ENCODE results near the gene EIF2B4. TPM values are rescaled to one million over a fixed set of nuclear protein-coding genes. Genes with fewer than 3 reads are reported as not detected.

The EIF2B4 gene
- total and polyA plus RNA-seq, 9 of the 15 experiments (the other 6 are each of a cell fraction or from before 2014, with no cell fraction given) = 29.7 to 80.3 (median 58.9) TPM

- WGBS (ENCODE audit: insufficient coverage, low coverage, missing lambda C conversion rate) = 95% methylated on average over 14 of the region's 18 CpGs
- in situ Hi-C loops (cut with MboI) (no loop called here), intact Hi-C loops (cut with micrococcal nuclease) (no loop called here)
- H3K4me1 ChIP-seq (replicated peaks in 1 of 2; ENCODE audit: control insufficient read depth in 2 of 2, insufficient read depth in 2 of 2, low read length in 2 of 2) = peaks cover 7 to 42% of the 10 kb centered on the region in 2 experiments
- no peak for TF ChIP-seq DPF2 (IDR thresholded peaks at IDR 0.05)
- peak; percentile 15; the same call in 1 of the 2 replicates for TF ChIP-seq SUPT5H (IDR thresholded peaks at IDR 0.05)
- TF ChIP-seq POLR2G (IDR thresholded peaks at IDR 0.05; ENCODE audit: low read depth, low read length) = peak; percentile 71
- no peak for TF ChIP-seq RBM22 (IDR thresholded peaks at IDR 0.05; ENCODE audit: low read depth, low read length, poor library complexity, severe bottlenecking)
- TF ChIP-seq POLR2AphosphoS2 (IDR thresholded peaks at IDR 0.05; ENCODE audit: low read length) = 0 out of 2 replicates have a peak, but pooled peaks have one; percentile 18
- TF ChIP-seq MLX (CRISPR knock-in tag; conservative IDR thresholded peaks at IDR 0.05) = no peak
- TF ChIP-seq HMGN3 (IDR thresholded peaks at IDR 0.05; ENCODE audit: borderline replicate concordance, extremely low read depth, insufficient read length, low read depth, low read length) = peak; percentile 49
- TF ChIP-seq RBFOX2 (IDR thresholded peaks at IDR 0.05; ENCODE audit: low read depth, low read length) = peak; percentile 55
- TF ChIP-seq CHD2 (IDR thresholded peaks at IDR 0.05; ENCODE audit: low read depth, low read length) = no peak
- TF ChIP-seq, protein P1, sequence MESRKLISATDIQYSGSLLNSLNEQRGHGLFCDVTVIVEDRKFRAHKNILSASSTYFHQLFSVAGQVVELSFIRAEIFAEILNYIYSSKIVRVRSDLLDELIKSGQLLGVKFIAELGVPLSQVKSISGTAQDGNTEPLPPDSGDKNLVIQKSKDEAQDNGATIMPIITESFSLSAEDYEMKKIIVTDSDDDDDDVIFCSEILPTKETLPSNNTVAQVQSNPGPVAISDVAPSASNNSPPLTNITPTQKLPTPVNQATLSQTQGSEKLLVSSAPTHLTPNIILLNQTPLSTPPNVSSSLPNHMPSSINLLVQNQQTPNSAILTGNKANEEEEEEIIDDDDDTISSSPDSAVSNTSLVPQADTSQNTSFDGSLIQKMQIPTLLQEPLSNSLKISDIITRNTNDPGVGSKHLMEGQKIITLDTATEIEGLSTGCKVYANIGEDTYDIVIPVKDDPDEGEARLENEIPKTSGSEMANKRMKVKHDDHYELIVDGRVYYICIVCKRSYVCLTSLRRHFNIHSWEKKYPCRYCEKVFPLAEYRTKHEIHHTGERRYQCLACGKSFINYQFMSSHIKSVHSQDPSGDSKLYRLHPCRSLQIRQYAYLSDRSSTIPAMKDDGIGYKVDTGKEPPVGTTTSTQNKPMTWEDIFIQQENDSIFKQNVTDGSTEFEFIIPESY (CRISPR knock-in tag; IDR thresholded peaks at IDR 0.05) = peak; percentile 19; the same call in 1 of the 2 replicates
- TF ChIP-seq KAT7 (CRISPR knock-in tag; IDR thresholded peaks at IDR 0.05; ENCODE audit: borderline replicate concordance) = no peak
- TF ChIP-seq POLR2A (conservative IDR thresholded peaks at IDR 0.05) = peak; percentile 34; the same call in 1 of the 2 replicates
- no peak overlapping the region for H3K4me2 ChIP-seq (ENCODE audit: insufficient read depth, low read length)
- no peaks in the 10 kb centered on the region for H3K9me3 ChIP-seq (replicated peaks; ENCODE audit: control insufficient read depth, insufficient read depth, low read depth, low read length)
- CTCF ChIA-PET (ENCODE audit: low intra/inter-chr PET ratio) = no interaction called here
- H2AFZ ChIP-seq (ENCODE audit: low read depth, low read length) = no peak overlapping the region
- 0 out of 4 replicates have a peak overlapping the region, but pooled peaks of 1 of the 2 experiments have one; percentile 48 for H3K9ac ChIP-seq (ENCODE audit: insufficient read depth in 1 of 2, low read depth in 2 of 2, low read length in 2 of 2)
- BruUV-seq (replicated peaks) = no TSS peak
- H4K20me1 ChIP-seq (replicated peaks; ENCODE audit: control insufficient read depth, insufficient read depth, low read length) = no peaks in the 10 kb centered on the region
- DNase-seq (ENCODE audit: extremely low read depth in 1 of 4, low spot score in 3 of 4) (no peak), FAIRE-seq (no peak), ATAC-seq (no peak)
- no peak overlapping the region for H3K4me3 ChIP-seq
- H3K79me2 ChIP-seq (ENCODE audit: control insufficient read depth, insufficient read depth, low read length) = peaks cover 25% of the 10 kb centered on the region
- POLR2A ChIA-PET = interaction anchor here (0.6 to 0.8 kb wide), 2 partner anchors 8 to 21 kb away, joined by 3 read pairs; partner anchors contain the start of gene GTF3C2
- H3K36me3 ChIP-seq (ENCODE audit: control insufficient read depth, insufficient read depth, low read length) = peaks cover 83% of the 10 kb centered on the region
- no peaks in the 10 kb centered on the region for H3K27me3 ChIP-seq (ENCODE audit: control insufficient read depth in 2 of 2, insufficient read depth in 2 of 2, low read length in 2 of 2)
- H3K27ac ChIP-seq (ENCODE audit: extremely low read depth, low read depth, low read length) = no peak overlapping the region
- no peaks in the 10 kb centered on the region for H3K9me1 ChIP-seq (ENCODE audit: control insufficient read depth, insufficient read depth, low read length)
Observed at GRCh38 chr2:27377618-27378095, 7.5 kb upstream of the EIF2B4 start.

All from K562 (cell line).